Measurements from ENCODE around the gene SEZ6L.

Gene SEZ6L

GRCh38 chr22:26169315-26170111 is at the start of gene SEZ6L:
SEZ6L (plus strand) TSS chr22:26169462; CDS start chr22:26169670, 208 bp downstream.
- Mint-ChIP-seq H3K9me3 (peaks cover 0 to 1% of the 10 kb centered on the region in 2 donors), H3K27ac (no peak within 1 kb of the TSS), H3K27me3 (peaks cover 70 to 86% of the 10 kb centered on the region in 2 donors), H3K4me3 (peak within 1 kb of the TSS; percentile 54 to 68), H3K36me3 (no peaks in the 10 kb centered on the region), H3K4me1 (peaks cover 6 to 23% of the 10 kb centered on the region in 2 donors)
- peak; percentile 14 for DNase-seq
- ATAC-seq (replicated peaks), result peak; percentile 72 to 76

GRCh38 chr22:26122920-26123468 is 46.3 kb upstream of the SEZ6L start:
- no peak for DNase-seq
- Mint-ChIP-seq H3K4me1 (no peaks in the 10 kb centered on the region), H3K27ac (no peak overlapping the region), H3K27me3 (peaks cover 11 to 15% of the 10 kb centered on the region in 2 donors), H3K9me3 (peaks cover 3% of the 10 kb centered on the region in 2 donors), H3K36me3 (no peaks in the 10 kb centered on the region), H3K4me3 (no peak overlapping the region)
- ATAC-seq (replicated peaks), result no peak

- H3K27me3 Mint-ChIP-seq, result peaks cover 4 to 25% of the 10 kb centered on the region in 2 donors
- H3K4me1 Mint-ChIP-seq, result no peaks in the 10 kb centered on the region
- H3K27ac Mint-ChIP-seq, result no peak overlapping the region
- no peaks in the 10 kb centered on the region for H3K36me3 Mint-ChIP-seq
- ATAC-seq (replicated peaks), result no peak
- H3K4me3 Mint-ChIP-seq, result no peak overlapping the region
- peaks cover 3% of the 10 kb centered on the region in 2 donors for H3K9me3 Mint-ChIP-seq
- DNase-seq, result no peak
Observed at GRCh38 chr22:26124991-26125725, 44.1 kb upstream of the SEZ6L start.

- H3K4me1 Mint-ChIP-seq, result no peaks in the 10 kb centered on the region
Observed at GRCh38 chr22:26127126-26127525, 42.1 kb upstream of the SEZ6L start.

GRCh38 chr22:26127556-26127955 is 41.7 kb upstream of the SEZ6L start:
- Mint-ChIP-seq H3K27ac (no peak overlapping the region), H3K4me3 (no peak overlapping the region), H3K9me3 (peaks cover 3% of the 10 kb centered on the region in 2 donors), H3K4me1 (no peaks in the 10 kb centered on the region), H3K27me3 (peaks cover 0 to 13% of the 10 kb centered on the region in 2 donors), H3K36me3 (no peaks in the 10 kb centered on the region)
- no peak for DNase-seq
- ATAC-seq (replicated peaks), result no peak

More at GRCh38 chr22:26127126-26127525, 42.1 kb upstream of the SEZ6L start:
- no peak overlapping the region for H3K27ac Mint-ChIP-seq
- no peak overlapping the region for H3K4me3 Mint-ChIP-seq
- H3K27me3 Mint-ChIP-seq, result peaks cover 0 to 13% of the 10 kb centered on the region in 2 donors
- no peaks in the 10 kb centered on the region for H3K36me3 Mint-ChIP-seq
- H3K9me3 Mint-ChIP-seq, result peaks cover 3% of the 10 kb centered on the region in 2 donors
- ATAC-seq (replicated peaks) (no peak), DNase-seq (no peak)

- no peaks in the 10 kb centered on the region for H3K36me3 Mint-ChIP-seq
- DNase-seq (no peak), ATAC-seq (replicated peaks) (no peak)
- H3K9me3 Mint-ChIP-seq, result no peaks in the 10 kb centered on the region
- H3K27ac Mint-ChIP-seq, result no peak overlapping the region
- peaks cover 0 to 13% of the 10 kb centered on the region in 2 donors for H3K27me3 Mint-ChIP-seq
- H3K4me3 Mint-ChIP-seq, result no peak overlapping the region
- no peaks in the 10 kb centered on the region for H3K4me1 Mint-ChIP-seq
Observed at GRCh38 chr22:26131589-26132154, 37.6 kb upstream of the SEZ6L start.

GRCh38 chr22:26134654-26135330 is 34.5 kb upstream of the SEZ6L start:
- DNase-seq (no peak), ATAC-seq (replicated peaks) (no peak)
- H3K36me3 Mint-ChIP-seq, result no peaks in the 10 kb centered on the region
- no peak overlapping the region for H3K27ac Mint-ChIP-seq
- no peak overlapping the region for H3K4me3 Mint-ChIP-seq
- H3K27me3 Mint-ChIP-seq, result peaks cover 6 to 12% of the 10 kb centered on the region in 2 donors
- H3K9me3 Mint-ChIP-seq, result no peaks in the 10 kb centered on the region
- H3K4me1 Mint-ChIP-seq, result no peaks in the 10 kb centered on the region

- Mint-ChIP-seq H3K27ac (no peak overlapping the region), H3K36me3 (no peaks in the 10 kb centered on the region), H3K4me3 (no peak overlapping the region), H3K4me1 (no peaks in the 10 kb centered on the region), H3K9me3 (no peaks in the 10 kb centered on the region), H3K27me3 (peaks cover 15 to 20% of the 10 kb centered on the region in 2 donors)
- DNase-seq, result no peak
- no peak for ATAC-seq (replicated peaks)
Observed at GRCh38 chr22:26135806-26136205, 33.5 kb upstream of the SEZ6L start.

- Mint-ChIP-seq H3K36me3 (no peaks in the 10 kb centered on the region), H3K27ac (no peak overlapping the region), H3K4me3 (no peak overlapping the region), H3K27me3 (peaks cover 24 to 35% of the 10 kb centered on the region in 2 donors), H3K9me3 (peaks cover 0 to 1% of the 10 kb centered on the region in 2 donors), H3K4me1 (no peaks in the 10 kb centered on the region)
- DNase-seq (no peak), ATAC-seq (replicated peaks) (no peak)
Observed at GRCh38 chr22:26139310-26139709, 30.0 kb upstream of the SEZ6L start.

- Mint-ChIP-seq H3K9me3 (peaks cover 0 to 1% of the 10 kb centered on the region in 2 donors), H3K27me3 (peaks cover 34 to 55% of the 10 kb centered on the region in 2 donors), H3K4me1 (no peaks in the 10 kb centered on the region), H3K36me3 (no peaks in the 10 kb centered on the region), H3K4me3 (no peak overlapping the region), H3K27ac (no peak overlapping the region)
- ATAC-seq (replicated peaks) (no peak), DNase-seq (no peak)
Observed at GRCh38 chr22:26141831-26142230, 27.4 kb upstream of the SEZ6L start.

- no peak overlapping the region for H3K27ac Mint-ChIP-seq
- ATAC-seq (replicated peaks) (no peak), DNase-seq (no peak)
- peaks cover 0 to 1% of the 10 kb centered on the region in 2 donors for H3K9me3 Mint-ChIP-seq
- no peak overlapping the region for H3K4me3 Mint-ChIP-seq
- no peaks in the 10 kb centered on the region for H3K4me1 Mint-ChIP-seq
- H3K36me3 Mint-ChIP-seq, result no peaks in the 10 kb centered on the region
- peaks cover 38 to 71% of the 10 kb centered on the region in 2 donors for H3K27me3 Mint-ChIP-seq
Observed at GRCh38 chr22:26143806-26144325, 25.4 kb upstream of the SEZ6L start.

- Mint-ChIP-seq H3K27ac (no peak overlapping the region), H3K4me3 (no peak overlapping the region), H3K36me3 (peaks cover 0 to 2% of the 10 kb centered on the region in 2 donors), H3K27me3 (peaks cover 27 to 49% of the 10 kb centered on the region in 2 donors), H3K4me1 (no peaks in the 10 kb centered on the region), H3K9me3 (peaks cover 0 to 1% of the 10 kb centered on the region in 2 donors)
- DNase-seq (no peak), ATAC-seq (replicated peaks) (no peak)
Observed at GRCh38 chr22:26159886-26160285, 9.4 kb upstream of the SEZ6L start.

GRCh38 chr22:26161746-26162145 is 7.5 kb upstream of the SEZ6L start:
- Mint-ChIP-seq H3K27ac (no peak overlapping the region), H3K4me3 (no peak overlapping the region), H3K27me3 (peaks cover 25 to 49% of the 10 kb centered on the region in 2 donors), H3K4me1 (no peaks in the 10 kb centered on the region), H3K9me3 (peaks cover 0 to 1% of the 10 kb centered on the region in 2 donors), H3K36me3 (no peaks in the 10 kb centered on the region)
- DNase-seq, result no peak
- no peak for ATAC-seq (replicated peaks)

Data from stimulated activated naive B cell treated with anti-CD40 and anti-IgM and Interleukin-4, amounts not matched to agents 10 μg/mL and 1 μg/mL and 100 μg/mL, for 72 hours (primary cell).